Astrocyte (in vitro differentiated cells and primary cell): ENCODE results near the gene SLC7A5. TPM values are rescaled to one million over a fixed set of nuclear protein-coding genes. Genes with fewer than 3 reads are reported as not detected.

Experiments
- DNase-seq: peaks from one replicate; pipeline ENCODE4 v3.0.0-alpha.2; 2010; ENCODE audit warnings: low read depth
- FAIRE-seq: peaks from 2 replicates; lab custom pipeline; 2011; peaks lifted over from hg19 to GRCh38; lab: Jason Lieb, UNC
- H2AFZ ChIP-seq: 2 replicates; pipeline ENCODE4 v1.6.0; 2012; ENCODE audit warnings: low read depth, low read length, inconsistent platforms
- H3K27ac ChIP-seq: 2 replicates; pipeline ENCODE4 v1.5.1; 2011; ENCODE audit warnings: low read depth, low read length, inconsistent platforms
- H3K27me3 ChIP-seq: 2 replicates; pipeline ENCODE4 v1.6.0; 2011; ENCODE audit warnings: low read length, inconsistent platforms; ENCODE audit not compliant: insufficient read depth
- H3K36me3 ChIP-seq: 2 replicates; pipeline ENCODE4 v1.5.1; 2011; ENCODE audit warnings: low read length, inconsistent platforms; ENCODE audit not compliant: insufficient read depth
- H3K4me1 ChIP-seq: 2 replicates; pipeline ENCODE4 v1.5.1; 2011; ENCODE audit warnings: low read length, inconsistent platforms; ENCODE audit not compliant: insufficient read depth
- H3K4me2 ChIP-seq: 2 replicates; pipeline ENCODE4 v1.6.0; 2012; ENCODE audit warnings: low read length, inconsistent platforms
- H3K4me3 ChIP-seq: 2 replicates; pipeline ENCODE4 v1.5.1; 2011; ENCODE audit warnings: low read depth, mild to moderate bottlenecking, low read length, inconsistent platforms; ENCODE audit not compliant: insufficient read depth
- H3K79me2 ChIP-seq: 2 replicates; pipeline ENCODE4 v1.6.0; 2012; ENCODE audit warnings: mild to moderate bottlenecking, low read length, inconsistent platforms; ENCODE audit not compliant: insufficient read depth
- H3K9ac ChIP-seq: 2 replicates; pipeline ENCODE4 v1.6.0; 2012; ENCODE audit warnings: mild to moderate bottlenecking, low read length, inconsistent platforms
- H3K9me3 ChIP-seq: 2 replicates; pipeline ENCODE4 v1.5.1; 2012; ENCODE audit warnings: low read depth, mild to moderate bottlenecking, low read length, inconsistent platforms; ENCODE audit not compliant: insufficient read depth
- H4K20me1 ChIP-seq: 2 replicates; pipeline ENCODE4 v1.6.0; 2012; ENCODE audit warnings: low read length, inconsistent platforms; ENCODE audit not compliant: insufficient read depth
- H3K27ac Mint-ChIP-seq: one replicate; pipeline ENCODE4 v1.8.0; 2021; ENCODE audit warnings: mild to moderate bottlenecking, mixed read lengths; ENCODE audit not compliant: unreplicated experiment
- H3K27me3 Mint-ChIP-seq: one replicate; pipeline ENCODE4 v1.8.0; 2021; ENCODE audit warnings: low read depth, mixed read lengths; ENCODE audit not compliant: unreplicated experiment
- H3K36me3 Mint-ChIP-seq: one replicate; pipeline ENCODE4 v1.8.0; 2021; ENCODE audit warnings: low read depth, mixed read lengths; ENCODE audit not compliant: unreplicated experiment
- H3K4me1 Mint-ChIP-seq: one replicate; pipeline ENCODE4 v1.8.0; 2021; ENCODE audit warnings: low read depth, mixed read lengths; ENCODE audit not compliant: unreplicated experiment
- H3K4me3 Mint-ChIP-seq: one replicate; pipeline ENCODE4 v1.8.0; 2021; ENCODE audit warnings: mild to moderate bottlenecking, moderate library complexity, mixed read lengths; ENCODE audit not compliant: unreplicated experiment
- H3K9me3 Mint-ChIP-seq: one replicate; pipeline ENCODE4 v1.8.0; 2021; ENCODE audit warnings: mild to moderate bottlenecking, mixed read lengths; ENCODE audit not compliant: unreplicated experiment
- EZH2 ChIP-seq: IDR thresholded peaks from 2 replicates; pipeline ENCODE4 v1.6.1; 2012; ENCODE audit warnings: mild to moderate bottlenecking, low read length, inconsistent platforms; ENCODE audit not compliant: insufficient read depth
- total RNA-seq: library from RNA; stranded (reverse); gene quantifications from 2 replicates; pipeline ENCODE4 v1.2.1, GENCODE V29; 2021
- TF ChIP-seq, protein P1 (sequence below): IDR thresholded peaks from 2 replicates; pipeline ENCODE4 v1.5.1; 2011; ENCODE audit warnings: low read depth, mild to moderate bottlenecking, inconsistent platforms, low read length, moderate library complexity; ENCODE audit not compliant: insufficient read depth

SLC7A5 gene
- total RNA-seq, 1 donor from 2014 or later: 815 TPM

DNA sequence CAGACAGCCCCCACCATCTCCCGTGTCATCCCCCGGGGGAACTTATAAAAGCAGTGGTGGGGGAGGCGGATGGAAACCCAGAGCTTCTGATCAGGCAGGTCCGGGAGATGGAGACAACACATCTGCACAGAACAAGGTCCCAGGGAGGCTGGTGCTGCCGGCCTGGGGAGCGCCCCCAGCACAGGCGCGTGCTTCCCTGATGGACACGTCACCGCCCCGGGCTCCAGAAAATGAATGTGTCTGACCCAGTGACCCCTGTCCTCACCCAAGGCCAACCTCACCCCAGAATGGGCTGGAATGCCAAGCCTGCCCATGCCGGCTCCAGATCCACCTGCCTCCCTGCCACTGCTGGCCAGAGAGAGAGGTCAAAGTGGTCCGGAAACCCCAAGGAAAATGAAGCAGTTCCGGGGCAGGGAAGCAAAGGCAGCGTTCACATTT lies 12.5 kb downstream of the SLC7A5 start:
- no peak for DNase-seq
- H3K4me1 Mint-ChIP-seq: peaks cover 56% of the 10 kb centered on the region
- H3K36me3 ChIP-seq: peaks cover 2% of the 10 kb centered on the region
- H3K4me1 ChIP-seq: peaks cover 47% of the 10 kb centered on the region
- no peak overlapping the region for H2AFZ ChIP-seq
- no peaks in the 10 kb centered on the region for H3K27me3 ChIP-seq
- H3K79me2 ChIP-seq: peaks cover 99% of the 10 kb centered on the region
- peak overlapping the region; percentile 25 for H3K9ac ChIP-seq
- H3K27ac ChIP-seq: peak overlapping the region; percentile 33
- no peak for FAIRE-seq
- no peak overlapping the region for H3K4me3 ChIP-seq
- peaks cover 13% of the 10 kb centered on the region for H3K36me3 Mint-ChIP-seq
- H4K20me1 ChIP-seq: peaks cover 92% of the 10 kb centered on the region
- no peaks in the 10 kb centered on the region for H3K9me3 Mint-ChIP-seq
- H3K27ac Mint-ChIP-seq: peak overlapping the region; percentile 75
- H3K27me3 Mint-ChIP-seq: no peaks in the 10 kb centered on the region
- no peak overlapping the region for H3K4me3 Mint-ChIP-seq
- no peaks in the 10 kb centered on the region for H3K9me3 ChIP-seq
- H3K4me2 ChIP-seq: peak overlapping the region; percentile 8
- TF ChIP-seq, protein P1, sequence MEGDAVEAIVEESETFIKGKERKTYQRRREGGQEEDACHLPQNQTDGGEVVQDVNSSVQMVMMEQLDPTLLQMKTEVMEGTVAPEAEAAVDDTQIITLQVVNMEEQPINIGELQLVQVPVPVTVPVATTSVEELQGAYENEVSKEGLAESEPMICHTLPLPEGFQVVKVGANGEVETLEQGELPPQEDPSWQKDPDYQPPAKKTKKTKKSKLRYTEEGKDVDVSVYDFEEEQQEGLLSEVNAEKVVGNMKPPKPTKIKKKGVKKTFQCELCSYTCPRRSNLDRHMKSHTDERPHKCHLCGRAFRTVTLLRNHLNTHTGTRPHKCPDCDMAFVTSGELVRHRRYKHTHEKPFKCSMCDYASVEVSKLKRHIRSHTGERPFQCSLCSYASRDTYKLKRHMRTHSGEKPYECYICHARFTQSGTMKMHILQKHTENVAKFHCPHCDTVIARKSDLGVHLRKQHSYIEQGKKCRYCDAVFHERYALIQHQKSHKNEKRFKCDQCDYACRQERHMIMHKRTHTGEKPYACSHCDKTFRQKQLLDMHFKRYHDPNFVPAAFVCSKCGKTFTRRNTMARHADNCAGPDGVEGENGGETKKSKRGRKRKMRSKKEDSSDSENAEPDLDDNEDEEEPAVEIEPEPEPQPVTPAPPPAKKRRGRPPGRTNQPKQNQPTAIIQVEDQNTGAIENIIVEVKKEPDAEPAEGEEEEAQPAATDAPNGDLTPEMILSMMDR: no peak
- no peak for TF ChIP-seq EZH2

DNA sequence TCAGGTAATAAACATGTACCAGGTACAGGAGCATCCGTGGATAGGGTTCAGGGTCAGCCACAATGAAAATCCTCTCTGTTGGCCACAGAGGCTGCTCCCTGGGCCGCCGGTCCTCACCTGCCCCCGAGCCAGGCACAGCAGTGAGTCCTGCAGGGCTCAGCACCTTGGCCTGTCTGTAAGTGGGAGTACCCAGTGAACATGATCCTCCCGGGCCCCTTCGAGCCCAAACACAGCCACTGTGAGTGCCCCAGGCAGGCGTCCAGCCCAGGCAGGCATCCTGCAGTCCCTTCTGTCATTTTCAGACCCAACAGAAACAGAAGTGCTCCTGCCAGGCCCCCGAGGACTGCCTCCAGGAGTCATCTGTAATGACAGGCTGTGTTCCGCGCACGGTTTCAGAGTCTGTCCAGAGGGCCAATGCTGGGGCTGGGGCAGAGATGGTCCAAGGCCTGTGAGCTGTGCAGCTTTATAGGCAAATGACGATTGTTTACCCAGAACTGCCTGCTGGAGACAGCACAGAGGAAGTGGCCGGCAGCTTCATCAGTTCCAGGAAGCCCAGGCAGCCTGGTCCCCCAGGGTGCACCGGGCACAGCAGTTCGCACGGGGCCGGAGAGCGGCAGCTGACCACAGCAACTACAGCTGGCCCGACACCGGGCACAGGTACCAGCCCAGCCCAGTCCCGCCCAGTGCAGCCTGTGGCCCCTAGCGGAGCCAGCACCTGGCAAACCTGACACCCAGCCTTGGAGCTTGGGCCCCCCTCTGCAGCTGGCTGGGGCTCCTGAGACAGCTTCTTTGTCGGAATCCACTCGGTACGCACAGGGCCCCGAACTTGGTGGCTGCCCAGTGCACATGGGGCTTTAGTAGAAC lies 13.2 kb downstream of the SLC7A5 start:
- H3K4me1 ChIP-seq: peaks cover 53% of the 10 kb centered on the region
- H3K4me2 ChIP-seq: peak overlapping the region; percentile 8
- no peaks in the 10 kb centered on the region for H3K27me3 ChIP-seq
- FAIRE-seq: no peak
- peaks cover 15% of the 10 kb centered on the region for H3K36me3 Mint-ChIP-seq
- H3K4me3 ChIP-seq: no peak overlapping the region
- H3K36me3 ChIP-seq: peaks cover 7% of the 10 kb centered on the region
- H3K4me1 Mint-ChIP-seq: peaks cover 54% of the 10 kb centered on the region
- no peaks in the 10 kb centered on the region for H3K27me3 Mint-ChIP-seq
- TF ChIP-seq EZH2: no peak
- TF ChIP-seq, protein P1: no peak
- H4K20me1 ChIP-seq: peaks cover 92% of the 10 kb centered on the region
- peak overlapping the region; percentile 25 for H3K9ac ChIP-seq
- no peak overlapping the region for H2AFZ ChIP-seq
- H3K9me3 ChIP-seq: no peaks in the 10 kb centered on the region
- peak overlapping the region; percentile 33 for H3K27ac ChIP-seq
- DNase-seq: no peak
- no peak overlapping the region for H3K4me3 Mint-ChIP-seq
- H3K79me2 ChIP-seq: peaks cover 99% of the 10 kb centered on the region
- no peaks in the 10 kb centered on the region for H3K9me3 Mint-ChIP-seq
- H3K27ac Mint-ChIP-seq: peak overlapping the region; percentile 75
